A673 (cell line): ENCODE results near the gene TMPRSS11A. TPM values are rescaled to one million over a fixed set of nuclear protein-coding genes. Genes with fewer than 3 reads are reported as not detected.

Experiments used
- BruUV-seq: library from RNA; stranded (reverse); fragments of 400-500 nt; replicated peaks from 2 replicates; lab custom pipeline; 2021; lab: Mats Ljungman, UMichigan
- CTCF ChIA-PET: fragments of 300-600 bp; sonication (Branson Sonifier 250); formaldehyde crosslinking; loops from one replicate; lab custom pipeline; 2022; ENCODE audit warnings: antibody characterized with exemption; lab: Charles Lee
- POLR2A ChIA-PET: fragments of 300-600 bp; sonication (Branson Sonifier 250); formaldehyde crosslinking; loops from one replicate; lab custom pipeline; 2022; ENCODE audit warnings: antibody characterized with exemption; ENCODE audit not compliant: low non-redundant PET; lab: Charles Lee
- DNase-seq: peaks from one replicate; pipeline ENCODE4 v3.0.0-alpha.2; 2015; ENCODE audit warnings: low spot score
- H3K27ac ChIP-seq: fragments of 200-600 bp; sonication (generic); 2 replicates; pipeline ENCODE4 v1.5.1; 2016; ENCODE audit warnings: mixed run types, low read depth, mild to moderate bottlenecking, mixed read lengths, antibody characterized with exemption, low read length; ENCODE audit not compliant: poor library complexity, severe bottlenecking
- H3K27me3 ChIP-seq: fragments of 200-600 bp; sonication (generic); replicated peaks from 2 replicates; pipeline ENCODE4 v1.6.1; 2017; ENCODE audit warnings: mixed run types, low read depth, mild to moderate bottlenecking, mixed read lengths, antibody characterized with exemption, low read length; ENCODE audit not compliant: insufficient read depth, poor library complexity
- H3K36me3 ChIP-seq: fragments of 200-600 bp; sonication (generic); 2 replicates; pipeline ENCODE4 v1.6.1; 2016; ENCODE audit warnings: mixed run types, mild to moderate bottlenecking, mixed read lengths, antibody characterized with exemption, low read length; ENCODE audit not compliant: insufficient read depth, poor library complexity, severe bottlenecking
- H3K4me1 ChIP-seq: fragments of 200-600 bp; sonication (generic); 2 replicates; pipeline ENCODE4 v1.6.1; 2017; ENCODE audit warnings: mixed run types, mild to moderate bottlenecking, mixed read lengths, antibody characterized with exemption, low read length; ENCODE audit not compliant: insufficient read depth, poor library complexity, severe bottlenecking
- H3K4me3 ChIP-seq: fragments of 200-600 bp; sonication (generic); 2 replicates; pipeline ENCODE4 v1.5.1; 2016; ENCODE audit warnings: low read depth, mixed run types, mild to moderate bottlenecking, mixed read lengths, low read length; ENCODE audit not compliant: poor library complexity, severe bottlenecking
- H3K9me3 ChIP-seq: fragments of 200-600 bp; sonication (generic); 2 replicates; pipeline ENCODE4 v1.6.1; 2016; ENCODE audit warnings: mixed run types, low read depth, mild to moderate bottlenecking, mixed read lengths, antibody characterized with exemption, low read length; ENCODE audit not compliant: poor library complexity, severe bottlenecking
- EZH2 ChIP-seq: fragments of 200-600 bp; sonication (generic); IDR thresholded peaks from 2 replicates; pipeline ENCODE4 v1.6.1; 2017; ENCODE audit warnings: borderline replicate concordance, low read depth, mild to moderate bottlenecking, mixed read lengths, antibody characterized with exemption, low read length; ENCODE audit not compliant: poor library complexity, severe bottlenecking
- intact Hi-C: fragments of 100-400 bp; cut with micrococcal nuclease; formaldehyde crosslinking; loops from one replicate; pipeline ENCODE4 v1.10.0; 2022; ENCODE audit not compliant: unreplicated experiment
- total RNA-seq: library from RNA; stranded (reverse); gene quantifications from 2 replicates; pipeline ENCODE4 v1.2.3, GENCODE V29; 2021
- TF ChIP-seq, protein P1 (sequence below): fragments of 300-800, 200-600 bp; sonication (generic); conservative IDR thresholded peaks from 2 replicates; pipeline ENCODE4 v1.5.1; 2017; ENCODE audit warnings: low read depth, mild to moderate bottlenecking, antibody characterized with exemption, low read length, moderate library complexity, mixed read lengths

TMPRSS11A gene
- total RNA-seq, 1 experiment from 2014 or later, result not detected

DNA sequence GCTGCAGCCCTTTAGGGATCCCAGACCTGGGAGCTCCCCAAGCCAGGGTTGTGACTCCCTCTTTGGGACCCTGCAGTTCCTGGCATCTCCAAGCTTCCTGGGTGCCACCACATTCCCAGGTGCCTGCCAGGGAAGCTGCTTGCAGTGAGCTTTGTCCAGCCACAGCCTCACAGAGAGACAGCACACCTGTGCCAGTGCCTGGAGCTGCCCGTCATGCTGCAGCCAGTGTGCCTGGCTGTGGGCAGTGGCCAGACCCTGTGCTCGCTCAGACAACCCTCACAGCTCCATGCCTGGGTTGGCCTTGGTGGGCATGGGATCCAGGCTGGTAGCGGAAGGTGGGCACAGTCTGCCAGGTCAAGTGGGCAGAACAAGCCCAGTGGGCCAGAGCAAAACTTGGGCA lies 36.0 kb downstream of the TMPRSS11A start:
- no peak overlapping the region for H3K4me3 ChIP-seq
- no peaks in the 10 kb centered on the region for H3K9me3 ChIP-seq
- no peak overlapping the region for H3K27ac ChIP-seq
- BruUV-seq, result no TSS peak
- TF ChIP-seq, protein P1, sequence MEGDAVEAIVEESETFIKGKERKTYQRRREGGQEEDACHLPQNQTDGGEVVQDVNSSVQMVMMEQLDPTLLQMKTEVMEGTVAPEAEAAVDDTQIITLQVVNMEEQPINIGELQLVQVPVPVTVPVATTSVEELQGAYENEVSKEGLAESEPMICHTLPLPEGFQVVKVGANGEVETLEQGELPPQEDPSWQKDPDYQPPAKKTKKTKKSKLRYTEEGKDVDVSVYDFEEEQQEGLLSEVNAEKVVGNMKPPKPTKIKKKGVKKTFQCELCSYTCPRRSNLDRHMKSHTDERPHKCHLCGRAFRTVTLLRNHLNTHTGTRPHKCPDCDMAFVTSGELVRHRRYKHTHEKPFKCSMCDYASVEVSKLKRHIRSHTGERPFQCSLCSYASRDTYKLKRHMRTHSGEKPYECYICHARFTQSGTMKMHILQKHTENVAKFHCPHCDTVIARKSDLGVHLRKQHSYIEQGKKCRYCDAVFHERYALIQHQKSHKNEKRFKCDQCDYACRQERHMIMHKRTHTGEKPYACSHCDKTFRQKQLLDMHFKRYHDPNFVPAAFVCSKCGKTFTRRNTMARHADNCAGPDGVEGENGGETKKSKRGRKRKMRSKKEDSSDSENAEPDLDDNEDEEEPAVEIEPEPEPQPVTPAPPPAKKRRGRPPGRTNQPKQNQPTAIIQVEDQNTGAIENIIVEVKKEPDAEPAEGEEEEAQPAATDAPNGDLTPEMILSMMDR, result no peak
- TF ChIP-seq EZH2, result no peak
- CTCF ChIA-PET, result no interaction called here
- intact Hi-C loops, result no loop called here
- POLR2A ChIA-PET, result no interaction called here
- no peaks in the 10 kb centered on the region for H3K4me1 ChIP-seq
- H3K27me3 ChIP-seq, result no peaks in the 10 kb centered on the region
- DNase-seq, result no peak
- no peaks in the 10 kb centered on the region for H3K36me3 ChIP-seq

DNA sequence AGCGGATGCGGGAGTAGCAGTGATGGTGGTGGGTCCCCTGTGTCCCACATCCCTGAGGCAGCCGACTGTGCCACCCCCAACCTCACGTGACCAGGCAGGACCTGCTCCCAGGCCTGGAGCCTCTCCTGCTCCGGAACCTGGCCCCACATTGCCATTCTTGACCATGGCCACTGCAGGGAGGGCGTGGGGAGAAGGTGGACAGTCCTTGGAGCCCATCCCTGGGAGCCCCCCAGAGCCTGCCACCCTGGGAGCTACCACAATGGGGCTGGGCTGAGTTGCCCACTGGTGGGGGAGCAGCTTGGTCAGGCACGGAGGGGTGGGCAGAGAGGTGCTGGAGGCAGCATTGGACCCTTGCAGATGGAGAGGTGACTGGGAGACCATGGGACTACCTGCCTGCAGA lies 36.8 kb downstream of the TMPRSS11A start:
- POLR2A ChIA-PET, result no interaction called here
- BruUV-seq, result no TSS peak
- CTCF ChIA-PET, result no interaction called here

DNA sequence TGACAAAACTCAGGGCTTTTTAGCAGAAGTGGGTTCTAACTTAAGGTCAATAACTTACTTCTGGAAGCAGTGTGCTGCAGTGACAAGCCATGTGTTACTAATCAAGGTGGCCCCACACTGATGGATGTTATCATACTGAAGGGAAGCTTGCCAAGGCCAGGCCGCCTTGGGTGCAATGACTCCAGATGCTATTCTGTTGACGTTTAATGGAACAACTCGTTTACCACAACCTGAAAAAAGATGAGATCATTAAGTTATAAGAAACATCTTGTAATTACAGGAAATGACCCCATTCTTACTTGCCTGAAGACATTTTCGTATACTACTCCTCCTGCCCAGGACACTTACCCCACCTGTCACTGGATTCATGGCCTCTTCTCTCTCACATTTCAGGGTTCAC lies 40.6 kb downstream of the TMPRSS11A start:
- TF ChIP-seq, protein P1, result no peak
- TF ChIP-seq EZH2, result no peak
- H3K4me1 ChIP-seq, result no peaks in the 10 kb centered on the region
- H3K9me3 ChIP-seq, result no peaks in the 10 kb centered on the region
- no TSS peak for BruUV-seq
- no peaks in the 10 kb centered on the region for H3K27me3 ChIP-seq
- no peak overlapping the region for H3K27ac ChIP-seq
- no peaks in the 10 kb centered on the region for H3K36me3 ChIP-seq
- ChIA-PET POLR2A (no interaction called here), CTCF (no interaction called here)
- intact Hi-C loops, result no loop called here
- no peak for DNase-seq
- no peak overlapping the region for H3K4me3 ChIP-seq

More for the DNA sequence above, 36.8 kb downstream of the TMPRSS11A start:
- H3K36me3 ChIP-seq, result no peaks in the 10 kb centered on the region
- DNase-seq, result no peak
- no peaks in the 10 kb centered on the region for H3K9me3 ChIP-seq
- intact Hi-C loops, result no loop called here
- no peak for TF ChIP-seq EZH2
- TF ChIP-seq, protein P1, result no peak
- H3K27ac ChIP-seq, result no peak overlapping the region
- no peaks in the 10 kb centered on the region for H3K27me3 ChIP-seq
- no peaks in the 10 kb centered on the region for H3K4me1 ChIP-seq
- H3K4me3 ChIP-seq, result no peak overlapping the region
